GM04503 (cell line): ENCODE measurements around the gene AP3S2.
"Not testable (repeated sequence)": the region's sequence is repeated elsewhere in the genome, so short reads cannot be mapped to it uniquely, and the experiment has no call there.

Source experiments
- DNase-seq: peaks from one replicate; pipeline ENCODE4 v3.0.0-alpha.2; 2012; ENCODE audit warnings: low read depth

AP3S2 gene

DNA sequence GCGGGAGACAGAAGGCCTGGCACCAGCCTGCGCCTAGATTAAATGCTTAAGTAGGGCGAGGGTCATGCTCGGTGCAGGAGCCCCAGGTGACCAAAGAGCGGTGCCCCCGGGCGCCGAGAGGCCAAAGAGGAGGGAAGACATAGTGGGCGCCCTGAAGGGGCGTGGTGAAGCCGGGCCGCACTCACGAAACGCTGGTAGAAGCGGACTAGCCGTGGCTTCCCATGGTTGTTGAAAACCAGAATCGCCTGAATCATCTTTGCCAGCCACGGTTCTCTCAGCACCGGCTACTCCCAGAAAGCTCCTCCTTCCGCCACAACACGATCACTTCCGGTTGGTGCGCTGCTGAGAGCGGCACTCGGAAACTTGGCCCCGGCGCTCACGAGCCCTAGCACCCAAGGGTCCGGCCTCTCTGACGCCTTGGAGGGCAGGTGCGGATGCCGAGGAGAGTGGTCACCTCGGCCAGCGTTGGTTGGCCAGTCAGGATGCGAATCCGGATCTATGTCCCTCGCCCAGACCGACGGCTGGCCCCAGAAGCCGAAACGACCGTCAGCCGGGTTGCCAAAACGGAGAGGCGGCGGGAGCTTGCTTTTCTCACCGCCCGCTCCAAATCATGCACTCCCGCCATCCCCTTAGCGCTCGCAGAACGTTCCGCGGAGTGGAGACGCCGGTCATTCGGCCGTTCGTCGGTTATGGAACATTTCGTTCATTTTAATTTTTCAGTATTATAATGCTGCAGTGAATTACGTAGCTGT is at the start of gene AP3S2:
Gene AP3S2, minus strand, starts transcription at position 299 of the 752 bp plus-strand sequence. Its CDS starts 45 bp downstream, at position 254.
- peak; percentile 74 for DNase-seq

- no peak for DNase-seq
These were observed 46.1 kb upstream of the AP3S2 start for GRCh38 chr15:89939910-89940309.

DNA sequence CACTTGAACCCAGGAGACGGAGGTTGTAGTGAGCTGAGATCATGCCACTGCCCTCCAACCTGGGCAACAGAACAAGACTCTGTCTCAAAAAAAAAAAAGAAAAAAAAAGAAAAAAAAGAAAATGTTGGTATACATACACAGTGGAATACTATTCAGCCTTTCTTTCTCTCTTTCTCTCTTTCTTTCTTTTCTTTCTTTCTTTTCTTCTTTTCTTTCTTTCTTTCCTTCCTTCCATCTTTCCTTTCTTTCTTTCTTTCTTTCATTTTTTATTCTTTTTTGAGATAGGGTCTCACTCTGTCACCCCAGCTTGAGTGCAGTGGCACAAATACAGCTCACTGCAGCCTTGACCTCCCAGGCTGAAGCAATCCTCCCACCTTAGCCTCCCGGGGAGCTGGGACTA is 45.6 kb upstream of the AP3S2 start:
- not testable (repeated sequence) for DNase-seq

- no peak for DNase-seq
These were observed 43.9 kb upstream of the AP3S2 start for GRCh38 chr15:89937365-89938350.

DNA sequence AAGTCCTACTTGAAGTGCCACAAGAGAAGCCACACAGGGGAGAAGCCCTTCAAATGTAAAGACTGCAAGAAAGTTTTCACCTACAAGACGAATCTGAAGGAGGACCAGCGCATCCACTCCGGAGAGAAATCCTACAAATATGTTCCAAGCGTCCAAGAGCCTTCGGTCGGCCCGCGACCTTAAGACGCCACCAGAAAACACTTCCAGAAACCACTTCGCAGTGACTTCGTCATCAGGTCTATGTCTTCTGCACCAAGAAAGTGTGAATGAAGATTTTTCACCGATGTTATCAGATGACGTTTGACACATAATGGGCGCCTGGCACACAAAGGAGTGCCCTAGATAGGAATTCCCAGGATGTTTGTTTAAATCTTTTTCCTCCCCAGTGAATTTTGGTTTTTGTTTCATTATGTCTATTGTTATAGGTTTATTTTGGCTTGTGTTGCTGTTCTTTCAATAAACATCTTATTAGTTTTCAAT is 43.0 kb upstream of the AP3S2 start:
- DNase-seq, result no peak

DNA sequence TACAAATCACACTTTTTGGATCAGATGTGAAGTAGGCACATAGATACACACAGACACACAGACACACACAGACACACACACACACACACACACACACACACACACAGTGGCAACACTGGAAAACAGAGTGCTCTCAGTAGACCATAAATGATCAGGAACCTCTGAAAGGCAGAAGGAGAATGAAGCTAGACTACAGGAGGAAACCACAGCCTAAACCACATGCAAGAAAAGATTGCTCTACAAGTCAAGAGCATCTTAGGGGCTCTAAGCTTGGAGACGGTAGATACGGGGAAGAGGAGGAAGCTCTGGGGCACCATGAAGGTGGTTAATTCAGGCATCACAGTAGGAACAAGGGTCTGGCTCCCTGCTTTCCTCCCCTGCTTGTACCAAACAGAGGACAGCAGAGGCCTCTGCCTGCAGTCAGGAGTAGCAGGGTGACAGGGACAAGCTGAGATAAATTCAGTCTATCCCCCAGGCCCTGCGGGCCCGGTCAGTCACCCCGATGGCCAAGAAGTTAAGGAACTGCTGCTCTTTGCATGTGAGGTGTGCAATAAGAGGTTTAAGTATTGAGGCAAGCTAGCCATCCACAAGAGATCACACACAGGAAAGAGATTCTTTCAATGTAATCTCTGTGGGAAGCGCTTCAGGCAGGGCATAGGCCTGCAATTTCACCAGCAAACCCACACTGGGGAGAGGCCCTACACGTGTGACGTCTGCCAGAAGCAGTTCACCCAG is 42.4 kb upstream of the AP3S2 start:
- DNase-seq, result no peak

DNA sequence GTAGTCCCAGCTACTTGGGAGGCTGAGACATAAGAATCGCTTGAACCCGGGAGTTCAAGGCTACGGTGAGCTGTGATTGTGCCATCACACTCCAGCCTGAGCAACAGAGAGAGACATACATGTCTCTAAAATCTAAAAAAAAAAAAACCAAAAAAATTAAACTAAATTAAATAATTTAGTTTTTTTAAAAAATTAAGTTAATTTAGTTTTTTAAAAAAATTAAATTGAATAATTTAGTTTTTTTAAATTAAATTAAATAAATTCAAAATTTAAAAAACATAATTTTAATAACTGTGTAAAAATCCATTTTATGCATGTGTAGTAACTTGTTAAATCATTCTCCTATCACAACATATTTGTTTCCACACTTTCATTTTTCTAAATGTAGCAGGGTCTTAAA is 39.1 kb upstream of the AP3S2 start:
- no peak for DNase-seq

- no peak for DNase-seq
These were observed 34.6 kb upstream of the AP3S2 start for GRCh38 chr15:89928421-89928820.

DNA sequence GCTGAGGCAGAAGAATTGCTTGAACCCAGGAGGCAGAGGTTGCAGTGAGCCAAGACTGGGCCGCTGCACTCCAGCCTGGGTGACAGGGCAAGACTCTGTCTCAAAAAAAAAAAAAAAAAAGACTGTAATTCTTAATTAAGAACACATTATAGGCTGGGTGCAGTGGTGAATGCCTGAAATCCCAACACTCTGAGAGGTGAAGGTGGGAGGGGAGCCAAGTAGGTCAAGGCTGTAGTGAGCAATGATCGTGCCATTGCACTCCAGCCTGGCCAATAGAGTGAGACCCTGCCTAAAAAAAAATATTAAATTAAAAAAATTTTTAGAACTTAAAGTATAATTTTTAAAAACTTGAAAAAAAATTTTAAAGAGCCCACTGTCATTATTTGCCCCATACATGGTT is 32.4 kb upstream of the AP3S2 start:
- peak; percentile 50 for DNase-seq

GRCh38 chr15:89917442-89918101 is 23.8 kb upstream of the AP3S2 start:
- no peak for DNase-seq

GRCh38 chr15:89916660-89917059 is 22.9 kb upstream of the AP3S2 start:
- DNase-seq, result no peak

- no peak for DNase-seq
These were observed 19.0 kb upstream of the AP3S2 start, which contains the start of gene ARPIN for GRCh38 chr15:89912674-89913396. TSS of gene ARPIN (minus strand) at chr15:89912952. CDS start at chr15:89912835, 117 bp downstream.

DNA sequence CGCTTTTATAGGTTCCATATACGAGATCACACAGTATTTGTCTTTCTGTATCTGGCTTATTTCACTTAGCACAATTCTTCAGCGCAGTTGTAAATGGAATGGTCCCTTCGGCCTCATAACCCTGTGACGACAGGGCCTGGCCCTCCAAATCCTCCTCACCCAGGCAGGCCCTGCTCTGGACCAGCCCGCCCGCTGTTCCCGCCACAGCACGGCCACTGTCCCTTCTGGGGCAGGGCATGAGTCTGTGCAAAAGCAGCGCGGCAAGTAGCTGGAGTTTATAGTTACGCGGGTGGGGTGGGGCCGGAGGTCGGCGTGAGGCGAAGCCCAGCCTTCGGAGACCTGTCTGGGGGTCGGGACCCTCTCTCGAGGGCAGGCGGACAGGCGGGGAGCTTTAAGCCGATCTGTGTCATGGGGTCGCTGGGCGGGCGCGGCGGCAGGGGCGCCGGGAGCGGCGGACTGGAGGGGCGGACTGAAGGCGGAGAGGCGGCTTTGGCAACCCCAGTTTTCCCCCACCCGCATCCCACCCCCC is 18.4 kb upstream of the AP3S2 start:
- DNase-seq, result no peak

GRCh38 chr15:89910891-89911626 is 17.3 kb upstream of the AP3S2 start:
- no peak for DNase-seq

- no peak for DNase-seq
These were observed 15.8 kb upstream of the AP3S2 start for GRCh38 chr15:89909611-89910010.

- DNase-seq, result no peak
These were observed 14.4 kb upstream of the AP3S2 start for GRCh38 chr15:89908226-89908625.

- DNase-seq, result no peak
These were observed 13.5 kb upstream of the AP3S2 start for GRCh38 chr15:89907289-89907688.

GRCh38 chr15:89905846-89906378 is 12.1 kb upstream of the AP3S2 start:
- DNase-seq, result no peak

DNA sequence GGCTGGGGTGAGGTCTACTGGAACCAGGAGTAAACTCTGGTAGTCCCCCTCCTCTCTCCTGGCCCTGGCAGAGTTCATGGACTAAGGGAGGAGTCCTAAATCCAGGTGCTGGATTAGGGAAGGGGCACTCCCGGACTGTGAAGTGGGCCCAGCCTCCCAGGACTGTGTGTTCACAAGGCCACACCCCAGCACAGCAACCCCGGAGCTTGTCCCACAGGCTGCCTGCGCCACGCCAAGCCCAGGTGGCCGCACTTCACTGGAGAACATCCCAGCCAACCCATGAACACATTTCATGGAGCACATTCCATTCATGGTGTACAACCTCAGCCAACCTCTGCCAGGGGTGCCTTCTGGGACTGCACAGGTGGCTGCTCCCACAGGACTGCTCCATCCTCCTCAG is 10.7 kb upstream of the AP3S2 start:
- DNase-seq, result no peak

- DNase-seq, result no peak
These were observed 10.0 kb upstream of the AP3S2 start for GRCh38 chr15:89903858-89904130.
